C4-2B (cell line): Measurements from ENCODE around the gene SUMF2.
"Not testable (repeated sequence)": the region's sequence is repeated elsewhere in the genome, so short reads cannot be mapped to it uniquely, and the experiment has no call there.

Source experiments
- ZFX ChIP-seq: fragments of 450-650 bp; IDR thresholded peaks from 2 replicates; pipeline ENCODE4 v1.6.1; 2017
- TF ChIP-seq, protein P1 (sequence below): fragments of 450-650 bp; conservative IDR thresholded peaks from 2 replicates; pipeline ENCODE4 v1.5.1; 2017; ENCODE audit warnings: mild to moderate bottlenecking

DNA sequence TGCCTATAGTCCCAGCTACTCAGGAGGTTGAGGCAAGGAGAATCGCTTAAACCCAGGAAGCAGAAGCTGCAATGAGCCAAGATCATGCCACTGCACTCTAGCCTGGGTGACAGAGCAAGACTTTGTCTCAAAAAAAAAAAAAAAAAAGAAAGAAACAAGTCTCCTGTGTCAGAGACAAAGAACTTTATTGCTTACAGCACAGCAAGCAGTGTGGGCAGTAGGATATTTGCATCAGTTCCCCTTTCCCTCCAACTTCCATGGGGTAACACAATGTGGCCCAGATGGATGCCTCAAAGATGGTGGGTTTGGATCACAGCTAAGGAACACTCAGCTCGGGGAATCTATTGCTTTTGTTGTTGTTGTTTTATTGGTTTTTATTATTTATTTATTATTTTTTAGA is 18.3 kb upstream of the SUMF2 start:
- TF ChIP-seq, protein P1, sequence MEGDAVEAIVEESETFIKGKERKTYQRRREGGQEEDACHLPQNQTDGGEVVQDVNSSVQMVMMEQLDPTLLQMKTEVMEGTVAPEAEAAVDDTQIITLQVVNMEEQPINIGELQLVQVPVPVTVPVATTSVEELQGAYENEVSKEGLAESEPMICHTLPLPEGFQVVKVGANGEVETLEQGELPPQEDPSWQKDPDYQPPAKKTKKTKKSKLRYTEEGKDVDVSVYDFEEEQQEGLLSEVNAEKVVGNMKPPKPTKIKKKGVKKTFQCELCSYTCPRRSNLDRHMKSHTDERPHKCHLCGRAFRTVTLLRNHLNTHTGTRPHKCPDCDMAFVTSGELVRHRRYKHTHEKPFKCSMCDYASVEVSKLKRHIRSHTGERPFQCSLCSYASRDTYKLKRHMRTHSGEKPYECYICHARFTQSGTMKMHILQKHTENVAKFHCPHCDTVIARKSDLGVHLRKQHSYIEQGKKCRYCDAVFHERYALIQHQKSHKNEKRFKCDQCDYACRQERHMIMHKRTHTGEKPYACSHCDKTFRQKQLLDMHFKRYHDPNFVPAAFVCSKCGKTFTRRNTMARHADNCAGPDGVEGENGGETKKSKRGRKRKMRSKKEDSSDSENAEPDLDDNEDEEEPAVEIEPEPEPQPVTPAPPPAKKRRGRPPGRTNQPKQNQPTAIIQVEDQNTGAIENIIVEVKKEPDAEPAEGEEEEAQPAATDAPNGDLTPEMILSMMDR, result not testable (repeated sequence)
- TF ChIP-seq ZFX, result not testable (repeated sequence)
